B cell (primary cell): ENCODE data around the gene TPP2.

Experiments used
- EZH2 ChIP-seq: IDR thresholded peaks from 2 replicates; pipeline ENCODE4 v1.6.1; 2012; ENCODE audit warnings: borderline replicate concordance, low read depth, mild to moderate bottlenecking, moderate library complexity, low read length; ENCODE audit not compliant: insufficient read depth, poor library complexity, severe bottlenecking
- TF ChIP-seq, protein P1 (sequence below): fragments of 200-600 bp; IDR thresholded peaks from one replicate; pipeline ENCODE4 v1.8.0; 2022; ENCODE audit warnings: antibody characterized with exemption, mild to moderate bottlenecking

GRCh38 chr13:102642029-102642428 lies 45.2 kb downstream of the TPP2 start:
- no peak for TF ChIP-seq EZH2
- TF ChIP-seq, protein P1, sequence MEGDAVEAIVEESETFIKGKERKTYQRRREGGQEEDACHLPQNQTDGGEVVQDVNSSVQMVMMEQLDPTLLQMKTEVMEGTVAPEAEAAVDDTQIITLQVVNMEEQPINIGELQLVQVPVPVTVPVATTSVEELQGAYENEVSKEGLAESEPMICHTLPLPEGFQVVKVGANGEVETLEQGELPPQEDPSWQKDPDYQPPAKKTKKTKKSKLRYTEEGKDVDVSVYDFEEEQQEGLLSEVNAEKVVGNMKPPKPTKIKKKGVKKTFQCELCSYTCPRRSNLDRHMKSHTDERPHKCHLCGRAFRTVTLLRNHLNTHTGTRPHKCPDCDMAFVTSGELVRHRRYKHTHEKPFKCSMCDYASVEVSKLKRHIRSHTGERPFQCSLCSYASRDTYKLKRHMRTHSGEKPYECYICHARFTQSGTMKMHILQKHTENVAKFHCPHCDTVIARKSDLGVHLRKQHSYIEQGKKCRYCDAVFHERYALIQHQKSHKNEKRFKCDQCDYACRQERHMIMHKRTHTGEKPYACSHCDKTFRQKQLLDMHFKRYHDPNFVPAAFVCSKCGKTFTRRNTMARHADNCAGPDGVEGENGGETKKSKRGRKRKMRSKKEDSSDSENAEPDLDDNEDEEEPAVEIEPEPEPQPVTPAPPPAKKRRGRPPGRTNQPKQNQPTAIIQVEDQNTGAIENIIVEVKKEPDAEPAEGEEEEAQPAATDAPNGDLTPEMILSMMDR = no peak
